NCI-H2227 (cell line): Measurements from ENCODE around the gene IL36A.

Experiments
- DNase-seq: peaks from one replicate; lab custom pipeline; 2025; ENCODE audit not compliant: unreplicated experiment; lab: John Stamatoyannopoulos, UW

IL36A gene

DNA sequence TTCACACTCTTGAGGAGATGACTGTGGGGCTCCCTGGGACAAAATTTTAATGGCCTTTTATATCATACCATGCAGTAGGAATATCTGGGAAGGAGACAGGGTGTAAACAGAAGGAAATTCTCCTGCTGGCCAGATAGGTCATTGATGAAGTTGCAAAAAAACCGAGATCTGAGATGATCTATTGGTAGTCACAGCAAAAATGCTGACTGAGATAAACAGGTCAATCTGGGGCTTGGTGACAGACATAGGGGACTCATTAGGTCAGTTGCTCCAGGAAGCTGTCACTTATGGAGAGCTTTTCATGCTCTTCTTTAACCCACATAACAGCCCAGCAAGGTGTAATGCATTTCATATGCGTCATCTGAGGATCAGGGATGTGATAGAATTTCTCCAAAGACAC is 2.6 kb upstream of the IL36A start:
- no peak for DNase-seq

- DNase-seq, result no peak
Observed at GRCh38 chr2:113007250-113007649, 2.0 kb downstream of the IL36A start.

DNA sequence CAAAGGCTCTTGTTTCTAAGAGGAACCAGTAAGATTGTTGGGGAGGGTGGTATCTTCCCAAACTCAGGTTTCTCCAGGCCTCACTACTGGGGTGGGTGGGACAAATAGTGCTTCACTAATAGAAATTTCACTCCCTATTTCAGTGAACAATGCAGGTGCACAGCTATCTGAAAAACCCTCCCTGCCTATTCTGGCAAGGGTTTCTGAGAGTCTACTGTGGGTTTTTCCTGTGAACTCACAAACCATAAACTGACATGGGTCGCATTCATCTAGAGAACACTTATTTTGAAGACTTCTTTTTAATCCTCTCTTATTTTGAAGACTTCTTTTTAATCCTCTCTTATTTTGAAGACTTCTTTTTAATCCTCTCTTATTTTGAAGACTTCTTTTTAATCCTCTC is 4.4 kb downstream of the IL36A start:
- DNase-seq, result no peak

DNA sequence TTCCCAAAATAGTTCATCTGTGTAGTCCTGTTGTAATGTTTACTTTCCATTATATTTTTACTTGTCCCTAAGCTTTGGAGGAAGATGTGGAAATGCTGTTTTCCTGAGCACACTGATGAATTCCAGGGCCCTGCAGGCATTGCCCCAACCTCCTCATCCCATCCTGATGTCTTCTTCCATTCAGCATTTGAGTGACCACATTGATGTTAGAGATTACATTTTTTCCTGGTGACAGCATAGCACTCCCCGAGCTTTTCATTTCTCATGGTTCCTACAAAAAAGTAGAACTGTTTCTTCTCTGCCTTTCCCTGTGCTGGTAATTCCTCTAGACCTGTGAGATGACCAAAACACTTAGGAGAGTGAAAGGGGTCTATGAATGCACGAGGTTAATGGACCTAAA is 4.8 kb downstream of the IL36A start:
- no peak for DNase-seq

DNA sequence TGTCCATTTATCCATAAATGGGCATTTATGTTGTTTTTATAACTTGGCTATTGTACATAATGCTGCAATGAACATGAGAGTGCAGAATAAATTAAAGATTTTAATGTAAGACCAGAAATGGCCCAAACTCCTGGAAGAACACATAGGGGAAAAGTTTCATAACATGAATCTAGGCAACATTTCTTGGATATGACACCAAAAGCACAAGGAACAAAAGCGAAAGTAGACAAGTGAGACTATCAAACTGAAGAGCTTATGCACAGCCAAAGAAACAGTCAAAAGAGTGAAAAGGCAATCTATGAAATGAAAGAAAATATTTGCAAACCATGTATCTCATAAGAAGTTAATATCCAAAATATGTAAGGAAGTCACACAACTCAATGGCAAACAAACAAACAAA is 5.8 kb downstream of the IL36A start:
- DNase-seq, result no peak

DNA sequence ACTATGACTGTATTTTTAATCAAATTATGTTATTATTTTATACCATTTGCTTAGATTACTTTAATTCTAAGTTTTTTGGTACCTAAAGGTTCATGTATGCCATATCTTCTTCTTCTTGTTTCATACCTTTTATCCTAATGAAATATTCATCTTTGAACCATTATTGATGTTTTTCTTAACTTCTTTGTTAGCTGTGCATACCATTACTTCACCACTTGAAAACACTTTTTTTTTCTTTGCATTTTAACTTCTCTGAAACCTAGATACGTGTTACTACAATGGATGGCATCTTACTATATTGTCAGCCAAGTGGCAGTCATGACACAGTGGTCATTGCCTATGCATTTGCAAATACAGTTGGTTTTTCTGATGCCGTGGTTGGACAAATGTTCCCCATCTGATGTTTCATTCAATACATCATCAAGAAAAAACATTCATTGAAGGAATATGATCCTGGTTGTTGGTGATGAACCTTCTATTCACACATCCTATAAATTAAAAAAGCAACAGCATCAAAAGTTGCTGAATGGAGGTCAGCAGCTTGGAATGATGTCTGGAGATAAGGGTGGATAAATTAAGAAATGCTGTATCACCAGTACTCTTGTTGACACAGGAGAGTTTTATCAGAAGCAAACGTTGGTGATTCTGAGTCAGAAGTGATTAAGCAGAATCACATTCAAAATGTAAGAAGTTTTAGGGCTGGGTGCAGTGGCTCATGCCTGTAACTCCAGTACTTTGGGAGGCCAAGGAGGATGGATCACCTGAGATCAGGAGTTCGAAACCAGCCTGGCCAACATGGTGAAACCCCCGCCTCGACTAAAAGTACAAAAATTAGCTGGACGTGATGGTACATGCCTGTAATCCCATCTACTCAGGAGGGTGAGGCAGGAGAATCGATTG is 7.4 kb downstream of the IL36A start:
- no peak for DNase-seq

GRCh38 chr2:113013336-113013661 is 8.0 kb downstream of the IL36A start:
- DNase-seq, result no peak

DNA sequence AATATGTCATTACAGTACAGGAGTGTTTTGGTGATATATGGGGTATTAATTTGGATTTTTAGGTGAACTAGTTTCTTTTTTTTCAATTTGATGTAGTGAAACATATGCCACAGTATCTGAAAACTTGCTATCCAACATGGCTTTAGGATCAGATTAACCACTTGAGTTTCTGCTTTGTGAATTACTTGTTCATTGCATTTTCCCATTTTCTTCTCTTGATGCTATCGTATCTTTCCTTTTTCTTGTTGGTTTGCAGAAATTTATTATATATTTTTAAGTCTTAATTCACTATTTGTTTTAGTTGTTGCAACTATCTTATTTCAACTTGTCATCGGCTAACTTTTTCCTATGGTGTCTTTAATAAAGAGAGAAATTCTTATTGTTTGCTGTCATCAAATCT is 8.8 kb downstream of the IL36A start:
- no peak for DNase-seq

- no peak for DNase-seq
Observed at GRCh38 chr2:113015042-113015441, 9.8 kb downstream of the IL36A start.

DNA sequence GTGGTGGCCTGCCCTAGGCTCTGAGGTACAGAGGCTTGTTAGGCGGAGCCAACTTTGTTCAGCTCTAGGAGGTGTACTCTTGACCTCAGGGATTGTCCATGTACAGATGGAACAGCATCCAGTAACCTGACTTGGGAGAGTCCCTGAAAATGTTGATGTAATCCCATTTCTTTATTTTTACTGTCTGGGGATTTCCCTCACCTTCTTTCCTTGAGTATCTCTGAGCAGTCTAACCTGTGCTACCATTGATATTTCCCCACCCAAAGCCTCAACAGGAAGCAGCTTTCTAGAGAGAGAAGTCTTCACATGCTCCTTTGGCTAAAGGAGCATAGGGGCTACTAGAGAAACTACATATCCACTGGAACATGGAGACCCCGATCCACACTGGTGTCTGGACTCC is 10.4 kb downstream of the IL36A start:
- DNase-seq, result no peak

GRCh38 chr2:113018509-113018908 is 13.2 kb downstream of the IL36A start:
- no peak for DNase-seq

DNA sequence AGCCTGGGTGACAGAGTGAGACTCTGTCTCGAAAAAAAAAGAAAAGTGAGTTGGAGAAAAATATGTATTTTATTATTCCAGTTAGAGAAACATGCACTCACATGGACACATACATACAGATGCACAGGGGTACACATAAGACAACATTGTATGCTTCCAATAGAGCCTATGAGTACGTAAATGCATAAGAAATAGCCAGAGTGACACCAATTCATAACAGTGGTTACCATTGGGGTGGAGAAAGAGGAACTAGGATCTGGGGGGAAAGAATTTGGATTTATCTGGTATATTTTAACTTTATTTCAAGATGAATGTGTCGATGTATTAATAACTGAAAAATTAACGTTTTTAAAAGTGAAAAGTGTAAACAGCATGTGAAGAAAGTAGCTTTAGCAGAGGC is 16.1 kb downstream of the IL36A start:
- DNase-seq, result no peak

- no peak for DNase-seq
Observed at GRCh38 chr2:113024764-113025163, 19.5 kb downstream of the IL36A start.

- DNase-seq, result no peak
Observed at GRCh38 chr2:113025737-113026136, 20.5 kb downstream of the IL36A start.

DNA sequence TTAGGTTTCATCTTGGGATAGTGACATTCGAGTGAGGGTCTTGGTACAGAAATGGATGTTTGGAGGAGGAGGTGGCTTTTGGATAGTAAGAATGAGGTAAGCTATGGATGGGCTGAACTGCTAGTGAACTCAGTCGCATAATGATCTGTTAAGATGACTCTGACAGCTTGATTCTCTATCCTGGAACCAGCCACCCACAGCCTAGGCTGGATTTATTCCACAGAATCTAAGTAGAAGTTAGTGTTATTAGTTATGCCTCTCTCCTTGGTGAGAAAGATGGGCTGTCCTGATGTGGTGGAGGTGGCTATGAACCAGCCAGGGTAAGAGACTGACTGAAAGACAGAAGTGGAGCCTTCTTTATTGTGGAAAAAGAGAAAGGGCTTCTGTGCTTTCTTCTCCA is 22.4 kb downstream of the IL36A start:
- DNase-seq, result no peak

GRCh38 chr2:113028112-113028511 is 22.9 kb downstream of the IL36A start:
- no peak for DNase-seq

GRCh38 chr2:113032737-113033136 is 27.5 kb downstream of the IL36A start:
- DNase-seq, result no peak

DNA sequence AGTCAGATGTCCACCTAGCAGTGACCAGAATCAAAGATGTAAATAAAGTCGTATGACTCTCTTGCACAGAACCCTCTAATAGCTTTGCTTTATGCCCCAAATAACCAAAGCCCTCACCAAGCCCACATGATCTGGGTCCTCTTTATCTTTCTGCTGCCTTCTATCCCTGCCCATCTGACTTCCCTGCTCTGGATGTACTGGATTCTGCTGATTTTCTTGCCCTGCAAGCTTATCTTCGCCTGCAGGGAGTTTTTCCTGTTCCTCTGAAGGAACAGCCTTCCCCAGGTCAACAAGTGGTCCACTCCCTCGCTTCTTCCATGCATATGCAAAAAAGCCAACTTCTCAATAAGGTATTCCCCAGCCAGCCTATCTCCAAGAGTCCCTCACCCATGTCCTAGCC is 28.8 kb downstream of the IL36A start:
- DNase-seq, result no peak

DNA sequence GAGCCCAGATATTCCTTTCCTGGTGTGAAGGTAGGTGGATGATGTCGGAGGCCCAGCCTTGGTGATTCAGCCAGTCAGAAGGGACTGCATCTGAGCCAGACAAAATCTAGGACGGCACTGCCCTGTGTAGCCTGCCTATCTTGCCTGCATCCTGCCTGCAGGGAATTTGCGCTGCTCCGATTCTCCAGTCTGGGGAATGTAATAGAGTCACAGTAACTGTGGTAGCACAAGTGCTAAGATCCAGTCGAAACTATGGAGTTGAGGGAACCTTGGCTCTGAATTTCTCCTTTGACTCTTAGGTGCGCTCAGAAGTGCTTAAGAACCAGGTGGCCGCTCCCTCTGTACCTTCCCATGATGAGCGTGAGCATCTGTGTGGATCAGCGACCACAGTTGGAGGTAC is 31.5 kb downstream of the IL36A start:
- DNase-seq, result no peak

GRCh38 chr2:113038291-113038690 is 33.0 kb downstream of the IL36A start:
- DNase-seq, result no peak

DNA sequence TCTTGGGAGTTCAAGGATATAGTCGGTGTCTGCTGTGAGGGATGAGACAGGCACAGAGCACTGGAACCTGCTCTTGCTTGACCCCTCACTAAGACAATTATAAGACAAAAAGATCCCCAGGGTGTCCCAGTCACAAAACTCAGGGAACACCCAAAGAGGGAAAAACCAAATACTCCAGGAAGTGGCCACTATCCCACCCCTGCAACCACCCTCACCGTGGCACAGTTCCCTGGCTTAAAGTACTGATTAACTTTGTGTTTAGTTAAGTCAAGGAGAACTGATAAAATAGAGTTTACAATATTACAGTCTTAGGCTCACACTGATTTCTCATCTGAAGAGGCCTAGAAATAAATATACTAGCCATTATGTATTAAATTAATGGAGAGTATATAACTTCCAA is 33.9 kb downstream of the IL36A start:
- DNase-seq, result no peak

- no peak for DNase-seq
Observed at GRCh38 chr2:113039719-113040118, 34.5 kb downstream of the IL36A start.

GRCh38 chr2:113041871-113042270 is 36.6 kb downstream of the IL36A start:
- DNase-seq, result no peak
